Measurements from ENCODE around the gene NUDT19.
"Not testable (repeated sequence)": the region's sequence is repeated elsewhere in the genome, so short reads cannot be mapped to it uniquely, and the experiment has no call there.

Gene NUDT19

DNA sequence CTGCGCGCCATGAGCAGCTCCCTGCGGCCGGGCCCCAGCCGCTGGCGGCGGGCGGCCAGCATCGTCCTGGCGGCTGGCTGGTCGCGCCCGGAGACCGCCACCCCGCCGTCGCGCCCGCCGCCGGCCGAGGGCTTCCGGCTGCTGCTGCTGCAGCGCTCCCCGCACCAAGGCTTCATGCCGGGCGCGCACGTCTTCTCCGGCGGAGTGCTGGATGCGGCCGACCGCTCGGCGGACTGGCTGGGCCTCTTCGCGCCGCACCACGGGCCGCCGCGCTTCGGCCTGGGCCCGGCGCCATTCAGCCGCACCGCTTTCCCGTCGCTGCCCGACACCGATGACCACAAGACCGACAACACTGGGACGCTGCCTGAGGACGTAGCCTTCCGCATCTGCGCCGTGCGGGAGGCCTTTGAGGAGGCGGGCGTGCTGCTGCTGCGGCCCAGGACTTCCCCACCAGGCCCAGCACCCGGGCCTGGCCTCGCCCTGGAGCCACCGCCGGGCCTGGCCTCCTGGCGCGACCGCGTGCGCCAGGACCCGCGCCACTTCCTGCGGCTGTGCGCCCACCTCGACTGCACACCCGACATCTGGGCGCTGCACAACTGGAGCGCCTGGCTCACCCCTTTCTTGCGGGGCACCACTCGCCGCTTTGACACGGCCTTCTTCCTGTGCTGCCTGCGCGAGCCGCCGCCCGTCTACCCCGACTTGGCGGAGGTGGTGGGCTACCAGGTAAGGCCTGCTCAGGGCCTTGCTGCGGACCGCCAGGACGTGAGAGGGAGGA, 518 bp downstream of the NUDT19 start:
- DNase-seq (ENCODE audit: low read depth) = peak; percentile 80
- TF ChIP-seq MYC (IDR thresholded peaks at IDR 0.05; ENCODE audit: low read depth, low read length) (peak; percentile 74), POLR2A (IDR thresholded peaks at IDR 0.05; ENCODE audit: extremely low read depth, insufficient read length) (peak; percentile 34)
- TF ChIP-seq, protein P1, sequence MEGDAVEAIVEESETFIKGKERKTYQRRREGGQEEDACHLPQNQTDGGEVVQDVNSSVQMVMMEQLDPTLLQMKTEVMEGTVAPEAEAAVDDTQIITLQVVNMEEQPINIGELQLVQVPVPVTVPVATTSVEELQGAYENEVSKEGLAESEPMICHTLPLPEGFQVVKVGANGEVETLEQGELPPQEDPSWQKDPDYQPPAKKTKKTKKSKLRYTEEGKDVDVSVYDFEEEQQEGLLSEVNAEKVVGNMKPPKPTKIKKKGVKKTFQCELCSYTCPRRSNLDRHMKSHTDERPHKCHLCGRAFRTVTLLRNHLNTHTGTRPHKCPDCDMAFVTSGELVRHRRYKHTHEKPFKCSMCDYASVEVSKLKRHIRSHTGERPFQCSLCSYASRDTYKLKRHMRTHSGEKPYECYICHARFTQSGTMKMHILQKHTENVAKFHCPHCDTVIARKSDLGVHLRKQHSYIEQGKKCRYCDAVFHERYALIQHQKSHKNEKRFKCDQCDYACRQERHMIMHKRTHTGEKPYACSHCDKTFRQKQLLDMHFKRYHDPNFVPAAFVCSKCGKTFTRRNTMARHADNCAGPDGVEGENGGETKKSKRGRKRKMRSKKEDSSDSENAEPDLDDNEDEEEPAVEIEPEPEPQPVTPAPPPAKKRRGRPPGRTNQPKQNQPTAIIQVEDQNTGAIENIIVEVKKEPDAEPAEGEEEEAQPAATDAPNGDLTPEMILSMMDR (IDR thresholded peaks at IDR 0.05; ENCODE audit: low read depth, low read length) = no peak
- TF ChIP-seq, protein P2, sequence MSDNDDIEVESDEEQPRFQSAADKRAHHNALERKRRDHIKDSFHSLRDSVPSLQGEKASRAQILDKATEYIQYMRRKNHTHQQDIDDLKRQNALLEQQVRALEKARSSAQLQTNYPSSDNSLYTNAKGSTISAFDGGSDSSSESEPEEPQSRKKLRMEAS (IDR thresholded peaks at IDR 0.05; ENCODE audit: low read depth, low read length) = peak; percentile 48; the same call in 1 of the 2 replicates
- H3K4me3 ChIP-seq (ENCODE audit: low read depth, low read length) = peak overlapping the region; percentile 87

DNA sequence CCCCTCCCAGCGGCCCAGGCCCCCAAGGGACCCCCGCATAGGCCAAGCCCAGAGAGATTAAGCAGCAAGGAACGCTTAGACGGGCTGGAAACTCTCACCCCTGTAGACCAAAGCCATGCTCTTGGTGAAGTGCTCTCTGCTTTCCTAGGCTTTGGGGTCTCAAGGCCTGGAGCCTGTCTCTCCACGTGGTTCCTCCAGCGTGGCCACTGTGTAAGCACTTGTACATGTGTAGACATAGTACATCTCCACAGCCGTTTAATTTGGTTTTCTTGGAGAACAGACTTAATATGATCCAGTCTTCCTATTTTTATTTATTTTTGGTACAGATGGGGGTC, 1.1 kb downstream of the NUDT19 start:
- H3K4me3 ChIP-seq (ENCODE audit: low read depth, low read length) = peak overlapping the region; percentile 87
- peak; percentile 41 for DNase-seq (ENCODE audit: low read depth)
- TF ChIP-seq, protein P2 (IDR thresholded peaks at IDR 0.05; ENCODE audit: low read depth, low read length) = peak; percentile 84
- peak; percentile 62; the same call in 1 of the 2 replicates for TF ChIP-seq MYC (IDR thresholded peaks at IDR 0.05; ENCODE audit: low read depth, low read length)
- no peak for TF ChIP-seq POLR2A (IDR thresholded peaks at IDR 0.05; ENCODE audit: extremely low read depth, insufficient read length)
- TF ChIP-seq, protein P1 (IDR thresholded peaks at IDR 0.05; ENCODE audit: low read depth, low read length) = no peak

DNA sequence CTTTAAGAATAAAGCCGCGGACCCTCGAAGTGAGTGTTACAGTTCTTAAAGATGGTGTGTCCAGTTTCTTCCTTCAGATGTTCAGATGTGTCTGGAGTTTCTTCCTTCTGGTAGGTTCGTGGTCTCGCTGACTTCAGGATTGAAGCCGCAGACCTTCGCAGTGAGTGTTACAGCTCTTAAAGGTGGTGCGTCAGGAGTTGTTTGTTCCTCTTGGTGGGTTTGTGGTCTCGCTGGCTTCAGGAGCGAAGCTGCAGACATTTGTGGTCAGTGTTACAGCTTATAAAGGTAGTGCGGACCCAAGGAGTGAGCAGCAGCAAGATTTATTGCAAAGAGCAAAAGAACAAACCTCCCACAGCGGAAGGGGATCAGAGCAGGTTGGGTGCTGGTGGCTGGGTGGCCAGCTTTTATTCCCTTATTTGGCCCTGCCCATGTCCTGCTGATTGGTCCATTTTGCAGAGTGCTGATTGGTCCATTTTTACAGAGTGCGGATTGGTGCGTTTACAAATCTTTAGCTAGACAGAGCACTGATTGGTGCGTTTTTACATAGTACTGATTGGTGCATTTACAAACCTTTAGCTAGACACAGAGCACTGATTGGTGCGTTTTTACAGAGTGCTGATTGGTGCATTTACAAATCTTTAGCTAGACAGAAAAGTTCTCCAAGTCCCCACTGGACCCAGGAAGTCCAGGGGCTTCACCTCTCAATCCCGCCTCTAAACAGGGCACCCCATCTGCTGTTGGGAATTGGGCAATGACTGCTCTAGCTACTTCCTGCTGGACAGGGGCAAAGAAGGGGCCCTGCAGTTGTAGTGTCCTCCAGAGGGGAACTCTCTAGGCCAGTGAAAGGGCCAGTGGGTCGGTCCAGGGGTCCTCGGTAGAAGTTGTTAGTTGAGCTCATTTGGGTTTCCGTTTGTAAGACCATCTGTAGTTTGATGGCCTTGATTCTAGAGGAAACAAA, 1.8 kb downstream of the NUDT19 start:
- peak overlapping the region; percentile 87 for H3K4me3 ChIP-seq (ENCODE audit: low read depth, low read length)
- peak; percentile 22 for TF ChIP-seq POLR2A (IDR thresholded peaks at IDR 0.05; ENCODE audit: extremely low read depth, insufficient read length)
- peak; percentile 57 for DNase-seq (ENCODE audit: low read depth)

DNA sequence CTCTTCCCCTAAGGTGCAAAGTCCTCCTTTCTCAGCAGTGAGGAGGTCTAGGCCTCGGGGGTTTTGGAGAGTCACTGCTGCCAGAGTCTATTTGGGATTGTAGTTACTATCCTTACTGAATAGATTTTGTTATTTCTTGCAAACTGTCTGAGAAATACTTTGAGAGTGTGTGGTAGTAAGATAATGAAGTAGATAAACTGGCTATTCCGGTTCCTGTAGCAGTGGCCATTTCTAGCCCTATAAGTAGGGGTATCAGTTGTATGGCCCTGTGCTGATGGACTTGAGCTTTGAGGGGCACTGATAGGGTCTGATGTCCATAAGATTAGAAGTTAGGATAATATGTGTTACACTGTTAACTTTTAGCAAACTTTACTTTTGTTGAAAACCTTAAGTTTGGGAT, 2.7 kb downstream of the NUDT19 start:
- peak overlapping the region; percentile 87 for H3K4me3 ChIP-seq (ENCODE audit: low read depth, low read length)
- not testable (repeated sequence) for DNase-seq (ENCODE audit: low read depth)

DNA sequence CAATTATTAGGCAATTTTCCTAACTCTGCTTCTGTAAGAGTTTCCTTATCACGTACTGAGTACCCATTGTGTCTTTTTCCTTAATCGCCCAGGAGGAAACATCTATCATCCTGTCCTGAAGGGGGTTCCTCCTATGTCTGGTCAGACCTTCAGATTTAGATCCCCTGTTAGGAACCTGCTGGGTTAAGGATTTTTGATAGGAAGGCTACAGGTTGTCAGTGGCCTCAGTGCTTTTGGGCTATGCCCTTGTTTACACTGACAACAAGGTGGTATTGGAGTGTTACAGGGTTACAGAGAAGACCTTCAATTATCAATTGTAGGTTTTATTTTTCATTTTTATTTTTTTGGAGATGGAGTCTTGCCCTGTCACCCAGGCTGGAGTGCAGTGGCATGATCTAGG, 3.2 kb downstream of the NUDT19 start:
- not testable (repeated sequence) for DNase-seq (ENCODE audit: low read depth)
- H3K4me3 ChIP-seq (ENCODE audit: low read depth, low read length) = peak overlapping the region; percentile 87

DNA sequence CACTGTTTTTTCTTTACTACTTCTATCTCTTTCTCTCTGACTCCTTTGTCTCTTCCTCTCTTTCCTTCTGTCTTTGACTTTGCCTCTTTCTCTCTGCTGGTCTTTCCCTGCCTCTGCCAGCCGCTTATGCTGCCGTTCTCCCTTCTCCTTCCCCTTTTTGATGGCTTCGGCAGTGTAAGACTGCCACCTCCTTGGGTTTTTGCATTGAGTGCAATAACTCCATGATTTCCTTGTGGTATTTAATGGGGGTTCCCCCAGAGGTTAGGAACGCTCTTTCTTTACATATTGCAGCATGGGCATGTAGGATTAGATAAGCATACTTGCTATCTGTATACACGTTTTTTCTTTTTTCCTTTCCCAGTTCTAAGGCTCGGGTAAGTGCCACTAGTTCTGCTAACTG, 3.9 kb downstream of the NUDT19 start:
- DNase-seq (ENCODE audit: low read depth) = peak; percentile 33
- not testable (repeated sequence) for H3K4me3 ChIP-seq (ENCODE audit: low read depth, low read length)

DNA sequence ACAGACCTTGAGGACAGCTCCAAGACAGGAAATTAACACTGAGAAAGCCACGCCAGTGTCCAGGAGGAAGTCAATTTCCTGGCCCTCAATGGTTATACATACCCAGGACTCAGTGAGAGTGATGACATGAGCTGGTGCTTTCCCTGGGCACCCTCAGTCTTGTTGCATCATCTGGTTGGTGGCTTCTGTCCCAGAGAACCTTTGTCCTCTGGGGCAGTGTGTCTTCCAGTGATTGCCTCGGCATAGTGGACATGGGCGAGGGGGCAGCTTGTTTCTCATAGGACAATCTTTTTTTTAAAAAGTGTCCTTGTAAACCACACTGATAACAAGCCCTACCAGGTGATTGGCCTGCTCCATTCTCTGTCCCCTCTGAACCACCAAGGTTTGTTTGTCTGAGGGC, 5.2 kb downstream of the NUDT19 start:
- DNase-seq (ENCODE audit: low read depth); H3K4me3 ChIP-seq (ENCODE audit: low read depth, low read length): not testable (repeated sequence)

DNA sequence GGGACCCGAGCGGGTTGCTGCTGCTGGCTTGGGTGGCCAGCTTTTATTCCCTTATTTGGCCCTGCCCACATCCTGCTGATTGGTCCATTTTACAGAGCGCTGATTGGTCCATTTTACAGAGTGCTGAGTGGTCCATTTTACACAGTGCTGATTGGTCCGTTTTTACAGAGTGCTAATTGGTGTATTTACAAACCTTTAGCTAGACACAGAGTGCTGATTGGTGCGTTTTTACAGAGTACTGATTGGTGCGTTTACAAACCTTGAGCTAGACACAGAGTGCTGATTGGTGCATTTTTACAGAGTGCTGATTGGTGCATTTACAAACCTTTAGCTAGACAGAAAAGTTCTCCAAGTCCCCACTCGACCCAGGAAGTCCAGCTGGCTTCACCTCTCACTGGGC, 8.5 kb downstream of the NUDT19 start:
- DNase-seq (ENCODE audit: low read depth); H3K4me3 ChIP-seq (ENCODE audit: low read depth, low read length): not testable (repeated sequence)

DNA sequence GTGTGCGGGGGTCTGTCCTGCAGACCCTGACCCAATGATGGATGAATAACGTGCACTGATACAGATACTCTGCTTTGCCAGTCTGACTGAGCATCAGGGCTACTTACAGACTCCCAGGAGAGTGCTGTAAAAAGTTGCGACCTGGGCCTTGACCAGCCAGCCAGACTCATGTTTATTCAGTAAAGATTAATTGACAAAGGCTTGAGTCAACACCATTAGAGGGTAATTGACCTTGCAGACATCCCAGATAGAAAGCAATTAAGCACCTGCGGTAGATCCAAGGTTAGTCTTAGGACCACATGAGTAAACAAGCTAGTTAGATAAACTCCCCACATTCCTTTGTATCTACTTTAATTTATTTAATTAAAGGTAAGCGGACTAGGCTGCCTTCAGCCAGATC, 10.4 kb downstream of the NUDT19 start:
- H3K4me3 ChIP-seq (ENCODE audit: low read depth, low read length) = no peak overlapping the region
- no peak for TF ChIP-seq MYC (IDR thresholded peaks at IDR 0.05; ENCODE audit: low read depth, low read length)
- TF ChIP-seq, protein P1 (IDR thresholded peaks at IDR 0.05; ENCODE audit: low read depth, low read length) = no peak
- TF ChIP-seq, protein P2 (IDR thresholded peaks at IDR 0.05; ENCODE audit: low read depth, low read length) = no peak
- TF ChIP-seq POLR2A (IDR thresholded peaks at IDR 0.05; ENCODE audit: extremely low read depth, insufficient read length) = no peak
- DNase-seq (ENCODE audit: low read depth) = no peak

DNA sequence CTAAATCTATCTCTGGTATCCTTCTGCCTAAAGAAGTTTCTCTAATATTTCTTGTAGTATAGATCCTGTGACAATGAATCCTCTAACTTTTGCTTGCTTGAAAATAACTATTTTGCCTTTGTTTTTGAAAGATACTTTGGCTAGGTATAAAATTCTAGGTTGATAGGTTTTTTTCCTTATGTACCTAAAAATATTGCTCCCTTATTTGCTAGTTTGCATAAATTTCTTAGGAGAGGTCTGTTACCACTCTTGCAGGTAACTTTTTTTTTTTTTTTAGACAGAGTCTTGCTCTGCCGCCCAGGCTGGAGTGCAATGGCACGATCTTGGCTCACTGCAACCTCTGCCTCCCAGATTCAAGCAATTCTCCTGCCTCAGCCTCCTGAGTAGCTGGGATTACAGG, 12.4 kb downstream of the NUDT19 start:
- not testable (repeated sequence) for DNase-seq (ENCODE audit: low read depth); H3K4me3 ChIP-seq (ENCODE audit: low read depth, low read length)
